ENCODE measurements around the gene DDX39A.
"Not testable (repeated sequence)": the region's sequence is repeated elsewhere in the genome, so short reads cannot be mapped to it uniquely, and the experiment has no call there.

DNA sequence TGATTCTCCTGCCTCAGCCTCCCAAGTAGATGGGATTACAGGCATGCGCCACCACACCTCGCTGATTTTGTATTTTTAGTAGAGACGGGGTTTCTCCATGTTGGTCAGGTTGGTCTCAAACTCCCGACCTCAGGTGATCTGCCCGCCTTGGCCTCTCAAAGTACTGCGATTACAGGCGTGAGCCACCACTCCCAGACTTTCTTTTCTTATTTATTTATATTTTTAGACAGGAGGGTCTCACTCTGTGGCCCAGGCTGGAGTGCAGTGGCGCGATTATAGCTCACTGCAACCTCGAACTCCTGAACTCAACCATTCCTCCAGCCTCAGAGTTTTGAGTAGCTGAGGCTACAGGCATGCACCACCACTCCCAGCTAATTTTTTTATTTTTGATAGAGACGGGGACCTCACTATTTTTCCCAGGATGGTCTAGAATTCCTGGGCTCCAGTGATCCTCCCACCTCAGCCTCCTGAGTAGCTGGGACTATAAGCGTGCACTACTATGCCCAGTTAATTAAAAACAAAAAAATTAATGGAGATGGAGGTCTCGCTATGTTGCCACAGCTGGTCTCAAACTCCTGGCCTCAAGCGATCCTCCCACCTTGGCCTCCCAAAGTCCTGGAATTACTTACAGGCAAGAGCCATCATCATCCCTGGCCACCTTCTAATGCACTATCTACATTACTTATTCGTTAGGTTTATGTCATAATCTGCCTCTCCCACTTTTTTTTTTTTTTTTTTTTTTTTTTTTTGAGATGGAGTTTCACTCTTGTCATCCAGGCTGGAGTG lies 15.8 kb downstream of the DDX39A start:
- TF ChIP-seq EZH2phosphoT487 (IDR thresholded peaks at IDR 0.05; ENCODE audit: insufficient read depth, low read depth); EZH2 (IDR thresholded peaks at IDR 0.05; ENCODE audit: insufficient read depth, poor library complexity, severe bottlenecking): not testable (repeated sequence)

Measured in GM23248 (cell line).